Esophagus squamous epithelium (tissue), 4 donors: ENCODE results near the gene ELOVL2.

Experiments used
- POLR2A ChIP-seq, 4 donors: fragments of 450-650 bp; IDR thresholded peaks; one replicate each; pipeline ENCODE4 v1.6.1; 2017; ENCODE audit warnings: antibody characterized with exemption in 4 of 4, mild to moderate bottlenecking in 4 of 4, moderate library complexity in 3 of 4
- TF ChIP-seq, protein P1 (sequence below), 6 experiments: fragments of 450-650 bp in 4 of 6; fragments of 200-600 bp in 2 of 6; sonication (generic) in 2 of 6; IDR thresholded peaks; one replicate each; pipeline ENCODE4 v1.5.1; 2016 to 2019; ENCODE audit warnings: antibody characterized with exemption in 6 of 6, mild to moderate bottlenecking in 4 of 6, moderate library complexity in 4 of 6

DNA sequence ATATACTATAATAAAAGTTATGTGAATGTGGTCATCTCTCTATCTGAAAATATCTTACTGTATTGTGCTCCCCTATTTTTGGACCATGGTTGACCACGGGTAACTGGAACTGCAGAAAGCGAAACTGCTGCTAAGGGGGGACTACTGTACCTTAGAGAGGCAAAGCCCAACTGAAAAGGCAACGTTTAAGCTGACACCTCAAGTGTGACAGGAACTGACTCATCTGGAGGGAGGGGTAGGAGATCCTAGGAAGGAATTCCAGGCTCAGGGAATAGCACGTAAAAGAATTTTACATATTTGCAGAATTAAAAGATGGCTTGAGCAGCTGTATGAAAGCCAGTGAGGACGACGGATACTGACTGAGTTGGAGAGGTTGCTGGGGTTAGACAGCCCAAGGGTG, 34.8 kb downstream of the ELOVL2 start:
- TF ChIP-seq, protein P1, sequence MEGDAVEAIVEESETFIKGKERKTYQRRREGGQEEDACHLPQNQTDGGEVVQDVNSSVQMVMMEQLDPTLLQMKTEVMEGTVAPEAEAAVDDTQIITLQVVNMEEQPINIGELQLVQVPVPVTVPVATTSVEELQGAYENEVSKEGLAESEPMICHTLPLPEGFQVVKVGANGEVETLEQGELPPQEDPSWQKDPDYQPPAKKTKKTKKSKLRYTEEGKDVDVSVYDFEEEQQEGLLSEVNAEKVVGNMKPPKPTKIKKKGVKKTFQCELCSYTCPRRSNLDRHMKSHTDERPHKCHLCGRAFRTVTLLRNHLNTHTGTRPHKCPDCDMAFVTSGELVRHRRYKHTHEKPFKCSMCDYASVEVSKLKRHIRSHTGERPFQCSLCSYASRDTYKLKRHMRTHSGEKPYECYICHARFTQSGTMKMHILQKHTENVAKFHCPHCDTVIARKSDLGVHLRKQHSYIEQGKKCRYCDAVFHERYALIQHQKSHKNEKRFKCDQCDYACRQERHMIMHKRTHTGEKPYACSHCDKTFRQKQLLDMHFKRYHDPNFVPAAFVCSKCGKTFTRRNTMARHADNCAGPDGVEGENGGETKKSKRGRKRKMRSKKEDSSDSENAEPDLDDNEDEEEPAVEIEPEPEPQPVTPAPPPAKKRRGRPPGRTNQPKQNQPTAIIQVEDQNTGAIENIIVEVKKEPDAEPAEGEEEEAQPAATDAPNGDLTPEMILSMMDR (IDR thresholded peaks at IDR 0.05) = no peak
- no peak for TF ChIP-seq POLR2A (IDR thresholded peaks at IDR 0.05)
